Smooth muscle cell (in vitro differentiated cells): ENCODE measurements around the gene LRRC3. TPM values are rescaled to one million over a fixed set of nuclear protein-coding genes. Genes with fewer than 3 reads are reported as not detected.
"Not testable (repeated sequence)": the region's sequence is repeated elsewhere in the genome, so short reads cannot be mapped to it uniquely, and the experiment has no call there.

Source experiments
- DNase-seq: peaks from one replicate; lab custom pipeline; 2025; ENCODE audit not compliant: unreplicated experiment; lab: John Stamatoyannopoulos, UW
- H2AFZ ChIP-seq: fragments of 200-600 bp; sonication (generic); 2 replicates; pipeline ENCODE4 v1.6.0; 2016; ENCODE audit warnings: antibody characterized with exemption, low read depth, mild to moderate bottlenecking
- H3F3A ChIP-seq: fragments of 200-600 bp; sonication (generic); 2 replicates; pipeline ENCODE4 v1.6.0; 2017; ENCODE audit warnings: antibody characterized with exemption, low read depth
- H3K27ac ChIP-seq: fragments of 200-600 bp; sonication (generic); 2 replicates; pipeline ENCODE4 v1.5.1; 2016; ENCODE audit warnings: low read depth, mild to moderate bottlenecking
- H3K27me3 ChIP-seq: fragments of 200-600 bp; sonication (generic); 2 replicates; pipeline ENCODE4 v1.6.1; 2016; ENCODE audit warnings: low read depth, mild to moderate bottlenecking
- H3K36me3 ChIP-seq: fragments of 200-600 bp; sonication (generic); 2 replicates; pipeline ENCODE4 v1.5.1; 2016; ENCODE audit warnings: low read depth
- H3K4me1 ChIP-seq: fragments of 200-600 bp; sonication (generic); 2 replicates; pipeline ENCODE4 v1.5.1; 2016; ENCODE audit warnings: low read depth
- H3K4me2 ChIP-seq: fragments of 200-600 bp; sonication (generic); 2 replicates; pipeline ENCODE4 v1.6.0; 2016; ENCODE audit warnings: mild to moderate bottlenecking
- H3K4me3 ChIP-seq: fragments of 200-600 bp; sonication (generic); 2 replicates; pipeline ENCODE4 v1.5.1; 2016; ENCODE audit warnings: mild to moderate bottlenecking
- H3K79me2 ChIP-seq: fragments of 200-600 bp; sonication (generic); 2 replicates; pipeline ENCODE4 v1.6.0; 2016; ENCODE audit warnings: low read depth, mild to moderate bottlenecking
- H3K9ac ChIP-seq: fragments of 200-600 bp; sonication (generic); 2 replicates; pipeline ENCODE4 v1.6.0; 2016; ENCODE audit warnings: low read depth
- H3K9me3 ChIP-seq: fragments of 200-600 bp; sonication (generic); replicated peaks from 2 replicates; pipeline ENCODE4 v1.5.1; 2016; ENCODE audit warnings: low read depth
- H4K20me1 ChIP-seq: fragments of 200-600 bp; sonication (generic); 2 replicates; pipeline ENCODE4 v1.6.0; 2016; ENCODE audit warnings: low read depth
- CTCF ChIP-seq: fragments of 200-600 bp; sonication (generic); IDR thresholded peaks from 2 replicates; pipeline ENCODE4 v1.5.1; 2017; ENCODE audit warnings: borderline replicate concordance, mild to moderate bottlenecking, antibody characterized with exemption; ENCODE audit not compliant: insufficient read depth, poor library complexity, severe bottlenecking
- WGBS: methylation state at CpG from one replicate; pipeline ENCODE4 v1.1.7; 2016; ENCODE audit warnings: low lambda C conversion rate; 5-methylcytosine and 5-hydroxymethylcytosine counted together
- polyA plus RNA-seq: library from polyadenylated mRNA; unstranded; fragments of >200 nt; fragmentation: Nextera tagmentation; extraction: Ambion mirVana; gene quantifications from 2 replicates; pipeline ENCODE4 v1.2.1, GENCODE V29; 2016
- total RNA-seq: library from RNA; depleted of rRNA; stranded (reverse); fragments of >200 nt; gene quantifications from 2 replicates; pipeline ENCODE4 v1.2.3, GENCODE V29; 2014

LRRC3 gene
- total and polyA plus RNA-seq, 2 experiments from 2014 or later: 4.9 to 5.3 TPM

- H3K4me2 ChIP-seq: peak overlapping the region; percentile 69
- not testable (repeated sequence) for H3F3A ChIP-seq, H3K27me3 ChIP-seq, H3K4me1 ChIP-seq, H3K9ac ChIP-seq, H3K9me3 ChIP-seq, H4K20me1 ChIP-seq, DNase-seq, H3K27ac ChIP-seq, H3K36me3 ChIP-seq, H3K79me2 ChIP-seq, H2AFZ ChIP-seq, H3K4me3 ChIP-seq
- TF ChIP-seq CTCF: peak; percentile 69
- 41% methylated on average over 21 of the region's 21 CpGs for WGBS
Observed at GRCh38 chr21:44479556-44480199, 24.4 kb downstream of the LRRC3 start.

- Histone ChIP-seq H3K27ac (no peak overlapping the region), H3K4me3 (no peak overlapping the region), H3K36me3 (no peaks in the 10 kb centered on the region), H3K9me3 (no peaks in the 10 kb centered on the region), H3K79me2 (no peaks in the 10 kb centered on the region), H2AFZ (no peak overlapping the region), H4K20me1 (no peaks in the 10 kb centered on the region), H3K27me3 (no peaks in the 10 kb centered on the region), H3F3A (no peaks in the 10 kb centered on the region), H3K4me1 (no peaks in the 10 kb centered on the region), H3K4me2 (no peak overlapping the region), H3K9ac (no peak overlapping the region)
- DNase-seq: no peak
- 90% methylated on average over 16 of the region's 16 CpGs for WGBS
- TF ChIP-seq CTCF: no peak
Observed at GRCh38 chr21:44480200-44481053, 25.1 kb downstream of the LRRC3 start.

GRCh38 chr21:44482581-44483287 lies 27.4 kb downstream of the LRRC3 start:
- Histone ChIP-seq H3K79me2 (no peaks in the 10 kb centered on the region), H3K4me2 (no peak overlapping the region), H3K36me3 (no peaks in the 10 kb centered on the region), H3K27ac (no peak overlapping the region), H4K20me1 (no peaks in the 10 kb centered on the region), H2AFZ (no peak overlapping the region), H3K4me1 (no peaks in the 10 kb centered on the region), H3K9ac (no peak overlapping the region), H3K27me3 (no peaks in the 10 kb centered on the region), H3F3A (no peaks in the 10 kb centered on the region), H3K4me3 (no peak overlapping the region), H3K9me3 (no peaks in the 10 kb centered on the region)
- no peak for DNase-seq
- no peak for TF ChIP-seq CTCF
- WGBS: 81% methylated on average over 14 of the region's 14 CpGs
